Psoas muscle (tissue), 8 donors: ENCODE measurements around the gene CDK5R1. TPM values are rescaled to one million over a fixed set of nuclear protein-coding genes. Genes with fewer than 3 reads are reported as not detected.
"Not testable (repeated sequence)": the region's sequence is repeated elsewhere in the genome, so short reads cannot be mapped to it uniquely, and the experiment has no call there.

Source experiments
- ATAC-seq, 4 donors: fragments of 200-7000 bp; cut with Tn5 transposase; one replicate each; pipeline ENCODE4 v1.9.1; 2020; ENCODE audit warnings: moderate library complexity in 3 of 4, mild to moderate bottlenecking in 2 of 4
- DNase-seq, 2 donors: peaks; one replicate each; pipeline ENCODE4 v3.0.0-alpha.2; 2020
- H3K27ac ChIP-seq: fragments of 200-600 bp; one replicate; pipeline ENCODE4 v1.8.0; 2022
- H3K27me3 ChIP-seq, 3 donors: fragments of 200-600 bp in 1 of 3; one replicate each; pipeline versions ENCODE4 v1.6.1 to v1.8.0; 2013 to 2022; ENCODE audit warnings: low read length in 2 of 3, mild to moderate bottlenecking in 2 of 3, moderate library complexity in 1 of 3; ENCODE audit not compliant: insufficient read depth in 3 of 3
- H3K36me3 ChIP-seq, 2 donors: fragments of 200-600 bp in 1 of 2; one replicate each; pipeline versions ENCODE4 v1.6.1 to v1.8.0; 2013 to 2022; ENCODE audit warnings: low read depth in 1 of 2, mild to moderate bottlenecking in 1 of 2, moderate library complexity in 1 of 2; ENCODE audit not compliant: insufficient read depth in 1 of 2
- H3K4me1 ChIP-seq: fragments of 200-600 bp; one replicate; pipeline ENCODE4 v1.8.0; 2022
- H3K4me3 ChIP-seq: fragments of 200-600 bp; one replicate; pipeline ENCODE4 v1.8.0; 2022; ENCODE audit warnings: mild to moderate bottlenecking
- H3K9me3 ChIP-seq: fragments of 200-600 bp; one replicate; pipeline ENCODE4 v1.8.0; 2022
- WGBS, 3 donors: extraction: QIAGEN DNeasy Blood & Tissue Kit; methylation state at CpG; one replicate each; pipeline versions ENCODE4 v1.1.6 to v1.1.7; 2013; 5-methylcytosine and 5-hydroxymethylcytosine counted together
- intact Hi-C, 2 donors: fragments of 100-400 bp; cut with DNase I; formaldehyde crosslinking; loops; one replicate each; pipeline versions ENCODE4 v1.11.0 to v1.14.2; 2022
- polyA plus RNA-seq, 3 donors: library from polyadenylated mRNA; stranded (reverse); fragments of 200-250 nt; gene quantifications; one replicate each; pipeline ENCODE4 v1.2.3, GENCODE V29; 2013
- total RNA-seq, 4 donors: library from RNA; stranded (reverse); fragmentation: NEBNext Ultra II Directional in 2 of 4; extraction: Animal tissue kit (Norgen Biotek cat#: 25700) in 2 of 4; gene quantifications; one replicate each; pipeline versions ENCODE4 v1.2.1 to v1.2.4, GENCODE V29; 2021 to 2023
- TF ChIP-seq, protein P1 (sequence below): fragments of 200-600 bp; IDR thresholded peaks from one replicate; pipeline ENCODE4 v1.8.0; 2022; ENCODE audit warnings: antibody characterized with exemption
- donor health status: healthy with polysubstance abuse.
- donor health status: DM: no; HTN: no; CAD: no; lungs with moderate emphysema.
- donor health status: Bipolar disorder and iron deficiency.
- donor health status: healthy.
- donor health status: DM: yes; HTN: yes; CAD: no.
- donor health status: DM: no; HTN: no; CAD: no.
- donor health status: DM: no; HTN: no; CAD: no.
- donor health status: DM: yes; HTN: yes; CAD: no.

CDK5R1 gene
- total and polyA plus RNA-seq, 7 donors: 0.44 to 5.2 (median 2.0) TPM

DNA sequence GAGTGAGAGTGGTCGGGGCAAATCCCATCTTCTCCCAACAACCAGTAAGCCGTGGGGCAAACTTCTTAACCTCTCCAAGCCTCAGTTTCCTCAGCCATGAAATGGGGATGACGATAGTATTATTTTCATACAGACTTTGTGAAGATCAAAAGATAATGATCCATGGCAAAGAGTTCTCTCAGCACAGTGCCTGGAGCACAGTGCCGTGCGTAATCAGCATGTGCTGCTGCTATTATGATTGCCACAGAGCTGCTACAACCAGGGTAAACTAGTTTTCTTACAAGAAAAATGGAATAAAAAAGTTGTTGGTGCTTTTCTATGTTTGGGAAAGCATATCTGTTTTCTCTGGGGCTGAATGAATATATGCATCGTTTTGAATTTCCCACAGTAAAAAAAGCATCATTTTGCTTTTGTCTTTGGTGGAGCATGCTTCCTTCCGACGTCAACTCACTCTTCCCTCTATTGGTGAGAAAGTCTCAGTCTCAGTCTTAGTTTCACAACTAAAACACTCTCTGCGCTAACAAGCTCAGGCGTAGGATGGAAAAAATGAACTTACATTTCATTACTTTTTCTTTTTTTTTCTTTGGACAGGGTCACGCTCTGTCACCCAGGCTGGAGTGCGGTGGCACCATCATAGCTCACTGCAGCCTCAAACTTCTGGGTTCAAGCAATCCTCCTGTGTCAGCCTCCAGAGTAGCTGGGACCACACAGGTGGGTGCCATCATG is 37.2 kb downstream of the CDK5R1 start:
- no peak for ATAC-seq
- TF ChIP-seq, protein P1, sequence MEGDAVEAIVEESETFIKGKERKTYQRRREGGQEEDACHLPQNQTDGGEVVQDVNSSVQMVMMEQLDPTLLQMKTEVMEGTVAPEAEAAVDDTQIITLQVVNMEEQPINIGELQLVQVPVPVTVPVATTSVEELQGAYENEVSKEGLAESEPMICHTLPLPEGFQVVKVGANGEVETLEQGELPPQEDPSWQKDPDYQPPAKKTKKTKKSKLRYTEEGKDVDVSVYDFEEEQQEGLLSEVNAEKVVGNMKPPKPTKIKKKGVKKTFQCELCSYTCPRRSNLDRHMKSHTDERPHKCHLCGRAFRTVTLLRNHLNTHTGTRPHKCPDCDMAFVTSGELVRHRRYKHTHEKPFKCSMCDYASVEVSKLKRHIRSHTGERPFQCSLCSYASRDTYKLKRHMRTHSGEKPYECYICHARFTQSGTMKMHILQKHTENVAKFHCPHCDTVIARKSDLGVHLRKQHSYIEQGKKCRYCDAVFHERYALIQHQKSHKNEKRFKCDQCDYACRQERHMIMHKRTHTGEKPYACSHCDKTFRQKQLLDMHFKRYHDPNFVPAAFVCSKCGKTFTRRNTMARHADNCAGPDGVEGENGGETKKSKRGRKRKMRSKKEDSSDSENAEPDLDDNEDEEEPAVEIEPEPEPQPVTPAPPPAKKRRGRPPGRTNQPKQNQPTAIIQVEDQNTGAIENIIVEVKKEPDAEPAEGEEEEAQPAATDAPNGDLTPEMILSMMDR: no peak
- WGBS, 3 donors: 74 to 87% (median 82%) methylated on average over 12 of the region's 12 CpGs

DNA sequence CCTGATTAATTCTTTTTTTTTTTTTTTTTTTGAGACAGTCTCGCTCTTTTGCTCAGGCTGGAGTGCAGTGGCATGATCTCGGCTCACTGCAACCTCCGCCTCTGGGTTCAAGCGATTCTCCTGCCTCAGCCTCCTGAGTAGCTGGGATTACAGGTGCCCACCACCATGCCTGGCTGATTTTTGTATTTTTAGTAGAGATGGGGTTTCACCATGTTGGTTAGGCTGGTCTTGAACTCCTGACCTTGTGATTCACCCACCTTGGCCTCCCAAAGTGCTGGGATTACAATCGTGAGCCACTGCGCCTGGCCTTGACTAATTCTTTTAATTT is 37.7 kb downstream of the CDK5R1 start:
- H3K9me3 ChIP-seq, H3K4me3 ChIP-seq, H3K27ac ChIP-seq, ATAC-seq, H3K36me3 ChIP-seq, DNase-seq, H3K27me3 ChIP-seq, intact Hi-C loops: not testable (repeated sequence)
- 91 to 98% (median 96%) methylated on average over 6 of the region's 6 CpGs for WGBS, 3 donors
- peaks cover 17% of the 10 kb centered on the region for H3K4me1 ChIP-seq

More for the DNA sequence above, 37.2 kb downstream of the CDK5R1 start:
- H3K4me1 ChIP-seq: peaks cover 17% of the 10 kb centered on the region
- no peaks in the 10 kb centered on the region for H3K36me3 ChIP-seq
- no peak overlapping the region for H3K4me3 ChIP-seq
- H3K27ac ChIP-seq: no peak overlapping the region
- H3K27me3 ChIP-seq: no peaks in the 10 kb centered on the region
- intact Hi-C loops: no loop called here
- H3K9me3 ChIP-seq: no peaks in the 10 kb centered on the region
- DNase-seq: no peak

DNA sequence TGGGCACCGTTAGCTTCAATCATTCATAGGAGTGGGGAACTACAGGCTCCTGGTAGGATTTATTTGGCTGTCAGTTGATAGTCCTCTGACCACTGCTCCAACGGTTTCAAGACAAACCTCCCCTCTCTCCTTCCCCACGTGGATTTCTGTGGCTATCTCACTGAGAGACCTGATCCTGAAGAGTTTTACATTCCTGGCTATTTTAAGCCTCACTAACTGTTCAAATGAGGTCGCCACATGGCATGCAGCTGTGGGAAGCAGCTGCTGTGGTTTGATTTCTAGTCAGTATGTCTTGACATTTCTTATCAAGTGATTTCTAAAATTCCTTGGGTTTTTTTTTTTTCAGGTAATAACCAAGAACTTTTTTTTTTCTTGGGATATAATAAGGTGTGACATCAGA is 38.3 kb downstream of the CDK5R1 start:
- no peaks in the 10 kb centered on the region for H3K36me3 ChIP-seq
- TF ChIP-seq, protein P1: no peak
- no peak overlapping the region for H3K27ac ChIP-seq
- no peak for DNase-seq
- no peak overlapping the region for H3K4me3 ChIP-seq
- intact Hi-C loops: no loop called here
- peak; percentile 68 to 83 (median 80) for ATAC-seq
- H3K4me1 ChIP-seq: peaks cover 13% of the 10 kb centered on the region
- no peaks in the 10 kb centered on the region for H3K27me3 ChIP-seq
- no peaks in the 10 kb centered on the region for H3K9me3 ChIP-seq
- 4 to 15% (median 9%) methylated on average over 4 of the region's 4 CpGs for WGBS, 3 donors

DNA sequence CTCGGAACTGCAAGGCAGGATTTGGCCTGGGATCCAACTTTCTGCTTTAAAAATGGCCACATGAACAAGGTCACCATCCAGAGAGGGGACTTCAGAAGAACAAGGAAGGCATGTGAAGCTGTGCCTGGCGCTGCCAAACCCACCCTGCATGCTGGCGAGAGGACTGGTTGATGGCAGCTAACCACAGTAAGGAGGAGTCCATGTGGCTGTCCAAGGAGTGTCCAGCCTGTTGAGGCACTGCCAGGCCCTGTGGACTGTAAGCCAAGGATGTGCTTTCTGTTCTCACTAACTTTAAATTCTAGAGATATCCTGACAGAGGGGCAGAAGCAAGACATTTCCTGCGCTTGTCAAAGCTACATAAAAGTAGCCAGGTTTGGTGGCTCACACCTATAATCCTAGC is 40.4 kb downstream of the CDK5R1 start:
- TF ChIP-seq, protein P1: no peak
- intact Hi-C loops: no loop called here
- Histone ChIP-seq H3K9me3 (no peaks in the 10 kb centered on the region), H3K36me3 (no peaks in the 10 kb centered on the region), H3K4me3 (no peak overlapping the region), H3K27me3 (no peaks in the 10 kb centered on the region), H3K4me1 (peaks cover 13% of the 10 kb centered on the region), H3K27ac (no peak overlapping the region)
- DNase-seq (no peak), ATAC-seq (no peak)
- WGBS, 3 donors: 69 to 81% (median 70%) methylated on average over 4 of the region's 4 CpGs

GRCh38 chr17:32528825-32529224 is 42.0 kb downstream of the CDK5R1 start:
- TF ChIP-seq, protein P1: no peak
- no peaks in the 10 kb centered on the region for H3K36me3 ChIP-seq
- DNase-seq: no peak
- intact Hi-C loops: no loop called here
- 85 to 88% (median 87%) methylated on average over 7 of the region's 7 CpGs for WGBS, 3 donors
- peaks cover 13% of the 10 kb centered on the region for H3K4me1 ChIP-seq
- H3K4me3 ChIP-seq: no peak overlapping the region
- H3K27ac ChIP-seq: no peak overlapping the region
- no peak for ATAC-seq
- no peaks in the 10 kb centered on the region for H3K9me3 ChIP-seq
- H3K27me3 ChIP-seq: no peaks in the 10 kb centered on the region
